ENCODE data around the gene ASPSCR1. TPM values are rescaled to one million over a fixed set of nuclear protein-coding genes. Genes with fewer than 3 reads are reported as not detected.

The ASPSCR1 gene
- total and polyA plus RNA-seq, 9 of the 15 experiments (the other 6 are each of a cell fraction or from before 2014, with no cell fraction given), result 0.90 to 36.9 (median 11.6) TPM

DNA sequence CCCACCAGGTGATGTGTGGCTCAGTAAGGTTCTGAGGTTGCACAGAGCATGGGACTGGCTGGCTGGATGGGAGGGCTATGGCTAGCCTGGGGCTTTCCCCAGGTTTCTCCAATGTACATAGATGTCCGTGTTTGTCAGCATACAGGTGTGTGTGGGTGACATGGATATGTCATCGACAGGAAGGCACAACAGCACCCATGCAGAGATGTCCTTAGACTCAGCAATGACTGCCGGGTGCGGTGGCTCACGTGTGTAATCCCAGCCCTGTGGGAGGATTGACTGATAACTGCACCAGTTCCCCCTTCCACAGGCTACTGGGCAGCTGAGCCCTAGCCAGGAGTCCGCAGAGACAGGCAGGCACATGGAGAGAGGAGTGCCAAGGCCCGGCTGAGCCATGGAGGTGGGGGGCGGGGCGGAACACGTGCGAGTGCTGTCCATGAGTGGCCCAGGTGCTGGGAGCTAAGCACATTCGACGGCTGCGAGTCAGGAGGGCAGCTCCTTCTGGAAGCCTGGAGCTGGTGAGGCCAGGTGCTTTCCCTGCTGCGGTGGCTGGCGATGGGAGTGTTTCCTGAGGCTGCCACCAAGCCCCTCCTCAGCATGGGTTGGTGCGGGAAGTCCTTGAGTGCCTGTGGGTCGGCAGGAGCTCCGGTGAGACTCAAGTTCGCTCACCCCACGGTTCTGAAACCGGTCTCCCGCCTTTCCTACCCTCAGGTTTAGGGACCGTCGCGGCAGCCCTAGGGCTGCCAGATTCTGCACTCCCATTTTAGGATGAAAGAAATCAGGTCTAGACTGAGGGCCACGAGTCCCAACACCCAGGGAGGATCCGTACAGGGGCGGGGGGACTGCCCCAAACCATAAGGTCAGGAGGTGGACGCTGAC, 858 bp upstream of the ASPSCR1 start (continued):
- TF ChIP-seq ZNF79 (CRISPR knock-in tag; IDR thresholded peaks at IDR 0.05; ENCODE audit: low read depth) (0 out of 2 replicates have a peak, but pooled peaks have one; percentile 48), ZNF717 (CRISPR knock-in tag; IDR thresholded peaks at IDR 0.05) (no peak), ARID2 (IDR thresholded peaks at IDR 0.05) (no peak), U2AF1 (optimal IDR thresholded peaks at IDR 0.05; ENCODE audit: low read depth, low read length) (no peak), ZNF274 (IDR thresholded peaks at IDR 0.05; ENCODE audit: borderline replicate concordance, low read depth, low read length) (no peak), SMARCA4 (IDR thresholded peaks at IDR 0.05) (no peak; the same call in 1 of the 2 replicates), GTF2A2 (tag; IDR thresholded peaks at IDR 0.05) (no peak), ARID3B (CRISPR knock-in tag; IDR thresholded peaks at IDR 0.05; ENCODE audit: borderline replicate concordance) (no peak), SMAD3 (CRISPR knock-in tag; conservative IDR thresholded peaks at IDR 0.05) (no peak), ZNF76 (CRISPR knock-in tag; IDR thresholded peaks at IDR 0.05; ENCODE audit: borderline replicate concordance) (0 out of 2 replicates have a peak, but pooled peaks have one; percentile 24), CTBP1 (IDR thresholded peaks at IDR 0.05; ENCODE audit: borderline replicate concordance) (peak; percentile 50; the same call in 1 of the 2 replicates), ZNF224 (CRISPR knock-in tag; IDR thresholded peaks at IDR 0.05) (no peak), YBX1 (IDR thresholded peaks at IDR 0.05) (no peak), ZNF140 (CRISPR knock-in tag; IDR thresholded peaks at IDR 0.05) (no peak), LEF1 (IDR thresholded peaks at IDR 0.05) (no peak), MTA1 (IDR thresholded peaks at IDR 0.05; ENCODE audit: borderline replicate concordance) (no peak), FOSL1 (tag; conservative IDR thresholded peaks at IDR 0.05) (no peak), TRIM25 (IDR thresholded peaks at IDR 0.05; ENCODE audit: borderline replicate concordance) (no peak), ETV1 (tag; conservative IDR thresholded peaks at IDR 0.05; ENCODE audit: low read depth) (no peak), ATF2 (CRISPR knock-in tag; IDR thresholded peaks at IDR 0.05) (no peak)
- TF ChIP-seq, protein P1, sequence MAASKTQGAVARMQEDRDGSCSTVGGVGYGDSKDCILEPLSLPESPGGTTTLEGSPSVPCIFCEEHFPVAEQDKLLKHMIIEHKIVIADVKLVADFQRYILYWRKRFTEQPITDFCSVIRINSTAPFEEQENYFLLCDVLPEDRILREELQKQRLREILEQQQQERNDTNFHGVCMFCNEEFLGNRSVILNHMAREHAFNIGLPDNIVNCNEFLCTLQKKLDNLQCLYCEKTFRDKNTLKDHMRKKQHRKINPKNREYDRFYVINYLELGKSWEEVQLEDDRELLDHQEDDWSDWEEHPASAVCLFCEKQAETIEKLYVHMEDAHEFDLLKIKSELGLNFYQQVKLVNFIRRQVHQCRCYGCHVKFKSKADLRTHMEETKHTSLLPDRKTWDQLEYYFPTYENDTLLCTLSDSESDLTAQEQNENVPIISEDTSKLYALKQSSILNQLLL (CRISPR knock-in tag; IDR thresholded peaks at IDR 0.05; ENCODE audit: borderline replicate concordance), result no peak

Measured in K562 (cell line).